ENCODE data around the gene CHRNA4. TPM values are rescaled to one million over a fixed set of nuclear protein-coding genes. Genes with fewer than 3 reads are reported as not detected.

Gene CHRNA4
- total and polyA plus RNA-seq, 2 donors (not counting 3 experiments of a cell fraction or from before 2014, with no cell fraction given) = not detected

DNA sequence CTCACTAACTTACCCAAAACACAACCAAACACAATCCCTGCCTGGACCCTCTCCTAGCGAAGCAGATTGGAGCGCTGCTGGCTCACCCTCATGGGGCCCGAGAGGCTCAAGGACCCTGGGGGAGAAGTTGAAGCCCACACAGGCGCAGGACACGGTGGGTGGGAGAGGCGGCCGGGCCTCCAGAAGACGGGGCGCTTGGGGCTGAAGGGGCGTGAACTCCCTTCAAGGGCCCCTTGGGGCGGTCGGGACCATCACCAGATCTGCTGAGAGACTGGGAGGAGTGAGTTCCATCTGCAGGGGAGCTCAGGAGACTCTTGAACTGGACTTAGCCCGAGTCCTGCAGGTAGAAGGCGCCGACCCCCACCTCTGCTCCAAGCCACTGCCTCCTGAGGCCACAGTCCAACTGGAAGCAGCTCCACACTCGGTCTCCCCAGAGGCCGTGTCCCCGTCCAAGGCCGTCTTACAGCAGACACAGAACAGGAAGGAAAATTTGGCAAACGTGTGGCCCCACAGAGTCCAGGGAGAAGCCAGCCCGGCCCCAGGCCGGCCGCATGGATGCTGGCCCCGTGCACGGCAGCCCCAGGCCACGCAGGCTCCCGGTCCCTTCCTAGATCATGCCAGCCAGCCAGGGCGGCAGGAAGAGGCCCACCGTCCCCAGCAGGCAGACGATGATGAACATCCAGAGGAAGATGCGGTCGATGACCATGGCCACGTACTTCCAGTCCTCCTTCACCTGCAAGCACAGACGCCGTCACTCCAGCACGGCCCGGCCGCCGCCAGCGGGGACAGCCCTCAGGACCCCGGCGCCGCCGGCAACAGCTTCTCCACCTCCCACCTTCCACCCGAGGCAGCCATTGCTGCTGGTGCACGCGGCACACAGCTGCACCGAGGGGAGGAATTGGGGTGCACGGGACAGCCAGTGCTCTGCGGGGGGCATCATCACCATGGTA, 14.7 kb downstream of the CHRNA4 start:
- CTCF ChIA-PET = interaction anchor here (1.0 to 1.6 kb wide), 2 partner anchors 35 to 37 kb away, joined by 4 to 5 read pairs; no protein-coding TSS in a partner anchor

More for the DNA sequence above, 14.7 kb downstream of the CHRNA4 start:
- no peak for FAIRE-seq
- no peaks in the 10 kb centered on the region for H3K79me2 ChIP-seq (ENCODE audit: control insufficient read depth, insufficient read depth, low read length)
- POLR2A ChIA-PET = no interaction called here
- no peak overlapping the region for H3K4me2 ChIP-seq (ENCODE audit: insufficient read depth, low read length)
- no peaks in the 10 kb centered on the region for H3K4me1 ChIP-seq (ENCODE audit: control insufficient read depth, extremely low read depth, insufficient read depth, low read length)
- no peak overlapping the region for H2AFZ ChIP-seq (ENCODE audit: low read depth, low read length)
- no peak for DNase-seq (ENCODE audit: low read depth, low spot score)
- dilution Hi-C loops (cut with MboI; ENCODE audit: extremely low pct_ligation_motif_present, low sequenced_read_pairs) = no loop called here
- BruUV-seq (replicated peaks) = no TSS peak
- H3K9ac ChIP-seq (replicated peaks; ENCODE audit: extremely low read depth, insufficient read depth, low read length) = no peak overlapping the region
- H3K9me1 ChIP-seq (replicated peaks; ENCODE audit: control insufficient read depth, extremely low read depth, insufficient read depth, low read length) = no peaks in the 10 kb centered on the region
- intact Hi-C loops (cut with micrococcal nuclease) = no loop called here
- H3K36me3 ChIP-seq (ENCODE audit: control insufficient read depth in 2 of 2, extremely low read depth in 1 of 2, insufficient read depth in 2 of 2, low read length in 2 of 2) = no peaks in the 10 kb centered on the region
- no peaks in the 10 kb centered on the region for H3K9me3 ChIP-seq (replicated peaks; ENCODE audit: control insufficient read depth, insufficient read depth, low read length)
- H4K20me1 ChIP-seq (replicated peaks; ENCODE audit: control insufficient read depth, extremely low read depth, insufficient read depth, low read length) = no peaks in the 10 kb centered on the region
- H3K27me3 ChIP-seq (ENCODE audit: control insufficient read depth in 2 of 2, insufficient read depth in 2 of 2, low read length in 2 of 2) = no peaks in the 10 kb centered on the region
- TF ChIP-seq POLR2AphosphoS5 (IDR thresholded peaks at IDR 0.05; ENCODE audit: insufficient read depth, low read depth, low read length) = no peak
- no peak for TF ChIP-seq GATA2 (IDR thresholded peaks at IDR 0.05; ENCODE audit: insufficient read depth, insufficient read length, low read depth, low read length)
- TF ChIP-seq MYC (IDR thresholded peaks at IDR 0.05; ENCODE audit: low read depth, low read length) = no peak
- no peak for TF ChIP-seq JUN (IDR thresholded peaks at IDR 0.05; ENCODE audit: borderline replicate concordance, insufficient read depth, insufficient read length, low read depth)
- no peak for TF ChIP-seq POLR2A (IDR thresholded peaks at IDR 0.05; ENCODE audit: low read depth, low read length)
- TF ChIP-seq EZH2 (IDR thresholded peaks at IDR 0.05; ENCODE audit: borderline replicate concordance, low read depth, low read length, severe bottlenecking) = no peak
- TF ChIP-seq FOS (IDR thresholded peaks at IDR 0.05; ENCODE audit: borderline replicate concordance, insufficient read depth, low read length) = no peak
- TF ChIP-seq, protein P1, sequence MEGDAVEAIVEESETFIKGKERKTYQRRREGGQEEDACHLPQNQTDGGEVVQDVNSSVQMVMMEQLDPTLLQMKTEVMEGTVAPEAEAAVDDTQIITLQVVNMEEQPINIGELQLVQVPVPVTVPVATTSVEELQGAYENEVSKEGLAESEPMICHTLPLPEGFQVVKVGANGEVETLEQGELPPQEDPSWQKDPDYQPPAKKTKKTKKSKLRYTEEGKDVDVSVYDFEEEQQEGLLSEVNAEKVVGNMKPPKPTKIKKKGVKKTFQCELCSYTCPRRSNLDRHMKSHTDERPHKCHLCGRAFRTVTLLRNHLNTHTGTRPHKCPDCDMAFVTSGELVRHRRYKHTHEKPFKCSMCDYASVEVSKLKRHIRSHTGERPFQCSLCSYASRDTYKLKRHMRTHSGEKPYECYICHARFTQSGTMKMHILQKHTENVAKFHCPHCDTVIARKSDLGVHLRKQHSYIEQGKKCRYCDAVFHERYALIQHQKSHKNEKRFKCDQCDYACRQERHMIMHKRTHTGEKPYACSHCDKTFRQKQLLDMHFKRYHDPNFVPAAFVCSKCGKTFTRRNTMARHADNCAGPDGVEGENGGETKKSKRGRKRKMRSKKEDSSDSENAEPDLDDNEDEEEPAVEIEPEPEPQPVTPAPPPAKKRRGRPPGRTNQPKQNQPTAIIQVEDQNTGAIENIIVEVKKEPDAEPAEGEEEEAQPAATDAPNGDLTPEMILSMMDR (IDR thresholded peaks at IDR 0.05; ENCODE audit: extremely low read depth in 1 of 2, insufficient read depth in 1 of 2, low read depth in 1 of 2, low read length in 2 of 2) = no peak
- TF ChIP-seq, protein P2, sequence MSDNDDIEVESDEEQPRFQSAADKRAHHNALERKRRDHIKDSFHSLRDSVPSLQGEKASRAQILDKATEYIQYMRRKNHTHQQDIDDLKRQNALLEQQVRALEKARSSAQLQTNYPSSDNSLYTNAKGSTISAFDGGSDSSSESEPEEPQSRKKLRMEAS (IDR thresholded peaks at IDR 0.05; ENCODE audit: insufficient read depth, insufficient read length) = no peak
- H3K27ac ChIP-seq (ENCODE audit: insufficient read depth, low read depth, low read length) = no peak overlapping the region
- H3K4me3 ChIP-seq (replicated peaks in 1 of 3; ENCODE audit: insufficient read depth in 1 of 3, low read depth in 1 of 3, low read length in 3 of 3) = no peak overlapping the region

All from endothelial cell of umbilical vein (primary cell).